Measurements from ENCODE around the gene NUP42. TPM values are rescaled to one million over a fixed set of nuclear protein-coding genes. Genes with fewer than 3 reads are reported as not detected.

The NUP42 gene
- total and polyA plus RNA-seq, 2 donors (not counting 3 experiments of a cell fraction or from before 2014, with no cell fraction given): 31.5 to 38.6 TPM

- Histone ChIP-seq H3K36me3 (ENCODE audit: control insufficient read depth in 2 of 2, extremely low read depth in 1 of 2, insufficient read depth in 2 of 2, low read length in 2 of 2) (no peaks in the 10 kb centered on the region), H3K9me1 (replicated peaks; ENCODE audit: control insufficient read depth, extremely low read depth, insufficient read depth, low read length) (no peaks in the 10 kb centered on the region), H2AFZ (ENCODE audit: low read depth, low read length) (no peak overlapping the region), H3K4me3 (replicated peaks in 1 of 3; ENCODE audit: insufficient read depth in 1 of 3, low read depth in 1 of 3, low read length in 3 of 3) (no peak overlapping the region), H3K4me1 (ENCODE audit: control insufficient read depth, extremely low read depth, insufficient read depth, low read length) (no peaks in the 10 kb centered on the region), H3K9ac (replicated peaks; ENCODE audit: extremely low read depth, insufficient read depth, low read length) (no peak overlapping the region), H3K4me2 (ENCODE audit: insufficient read depth, low read length) (no peak overlapping the region), H3K27me3 (ENCODE audit: control insufficient read depth in 2 of 2, insufficient read depth in 2 of 2, low read length in 2 of 2) (peaks cover 0 to 2% of the 10 kb centered on the region in 2 experiments), H4K20me1 (replicated peaks; ENCODE audit: control insufficient read depth, extremely low read depth, insufficient read depth, low read length) (no peaks in the 10 kb centered on the region), H3K27ac (ENCODE audit: insufficient read depth, low read depth, low read length) (no peak overlapping the region), H3K79me2 (ENCODE audit: control insufficient read depth, insufficient read depth, low read length) (no peaks in the 10 kb centered on the region), H3K9me3 (replicated peaks; ENCODE audit: control insufficient read depth, insufficient read depth, low read length) (no peaks in the 10 kb centered on the region)
- CTCF ChIA-PET: interaction anchor here (0.8 to 2.8 kb wide), 4 partner anchors 12 to 42 kb away, joined by 3 to 10 read pairs (median 6); no protein-coding TSS in a partner anchor
- dilution Hi-C loops (cut with MboI; ENCODE audit: extremely low pct_ligation_motif_present, low sequenced_read_pairs): no loop called here
- TF ChIP-seq FOS (IDR thresholded peaks at IDR 0.05; ENCODE audit: borderline replicate concordance, insufficient read depth, low read length) (no peak), POLR2AphosphoS5 (IDR thresholded peaks at IDR 0.05; ENCODE audit: insufficient read depth, low read depth, low read length) (no peak), MYC (IDR thresholded peaks at IDR 0.05; ENCODE audit: low read depth, low read length) (no peak), EZH2 (IDR thresholded peaks at IDR 0.05; ENCODE audit: borderline replicate concordance, low read depth, low read length, severe bottlenecking) (no peak)
- DNase-seq (ENCODE audit: low read depth, low spot score): no peak
- BruUV-seq (replicated peaks): no TSS peak
- POLR2A ChIA-PET: no interaction called here
- intact Hi-C loops (cut with micrococcal nuclease): no loop called here
- FAIRE-seq: no peak
Observed at GRCh38 chr7:23226844-23227450, 45.1 kb downstream of the NUP42 start.

- H4K20me1 ChIP-seq (replicated peaks; ENCODE audit: control insufficient read depth, extremely low read depth, insufficient read depth, low read length): no peaks in the 10 kb centered on the region
- H3K27ac ChIP-seq (ENCODE audit: insufficient read depth, low read depth, low read length): no peak overlapping the region
- peaks cover 0 to 2% of the 10 kb centered on the region in 2 experiments for H3K27me3 ChIP-seq (ENCODE audit: control insufficient read depth in 2 of 2, insufficient read depth in 2 of 2, low read length in 2 of 2)
- H3K9ac ChIP-seq (replicated peaks; ENCODE audit: extremely low read depth, insufficient read depth, low read length): no peak overlapping the region
- ChIA-PET CTCF (interaction anchor here (2.8 kb wide), 1 partner anchor 12 kb away, joined by 10 read pairs; no protein-coding TSS in a partner anchor), POLR2A (no interaction called here)
- no peaks in the 10 kb centered on the region for H3K9me1 ChIP-seq (replicated peaks; ENCODE audit: control insufficient read depth, extremely low read depth, insufficient read depth, low read length)
- FAIRE-seq (no peak), DNase-seq (ENCODE audit: low read depth, low spot score) (no peak)
- TF ChIP-seq EZH2 (IDR thresholded peaks at IDR 0.05; ENCODE audit: borderline replicate concordance, low read depth, low read length, severe bottlenecking): no peak
- TF ChIP-seq MYC (IDR thresholded peaks at IDR 0.05; ENCODE audit: low read depth, low read length): no peak
- TF ChIP-seq MAX (IDR thresholded peaks at IDR 0.05; ENCODE audit: insufficient read depth, insufficient read length): no peak
- no peak for TF ChIP-seq JUN (IDR thresholded peaks at IDR 0.05; ENCODE audit: borderline replicate concordance, insufficient read depth, insufficient read length, low read depth)
- TF ChIP-seq POLR2A (IDR thresholded peaks at IDR 0.05; ENCODE audit: low read depth, low read length): no peak
- no peak for TF ChIP-seq GATA2 (IDR thresholded peaks at IDR 0.05; ENCODE audit: insufficient read depth, insufficient read length, low read depth, low read length)
- no peak for TF ChIP-seq FOS (IDR thresholded peaks at IDR 0.05; ENCODE audit: borderline replicate concordance, insufficient read depth, low read length)
- no peak for TF ChIP-seq POLR2AphosphoS5 (IDR thresholded peaks at IDR 0.05; ENCODE audit: insufficient read depth, low read depth, low read length)
- TF ChIP-seq CTCF (IDR thresholded peaks at IDR 0.05; ENCODE audit: extremely low read depth in 1 of 2, insufficient read depth in 1 of 2, low read depth in 1 of 2, low read length in 2 of 2): no peak
- dilution Hi-C loops (cut with MboI; ENCODE audit: extremely low pct_ligation_motif_present, low sequenced_read_pairs) (no loop called here), intact Hi-C loops (cut with micrococcal nuclease) (no loop called here)
- H3K79me2 ChIP-seq (ENCODE audit: control insufficient read depth, insufficient read depth, low read length): no peaks in the 10 kb centered on the region
- H3K36me3 ChIP-seq (ENCODE audit: control insufficient read depth in 2 of 2, extremely low read depth in 1 of 2, insufficient read depth in 2 of 2, low read length in 2 of 2): no peaks in the 10 kb centered on the region
- no peak overlapping the region for H2AFZ ChIP-seq (ENCODE audit: low read depth, low read length)
- no TSS peak for BruUV-seq (replicated peaks)
- no peak overlapping the region for H3K4me2 ChIP-seq (ENCODE audit: insufficient read depth, low read length)
- H3K4me3 ChIP-seq (replicated peaks in 1 of 3; ENCODE audit: insufficient read depth in 1 of 3, low read depth in 1 of 3, low read length in 3 of 3): no peak overlapping the region
- H3K4me1 ChIP-seq (ENCODE audit: control insufficient read depth, extremely low read depth, insufficient read depth, low read length): no peaks in the 10 kb centered on the region
- H3K9me3 ChIP-seq (replicated peaks; ENCODE audit: control insufficient read depth, insufficient read depth, low read length): no peaks in the 10 kb centered on the region
Observed at GRCh38 chr7:23228412-23228811, 46.6 kb downstream of the NUP42 start.

Data from endothelial cell of umbilical vein (primary cell).